HG03159 (cell line): ENCODE results near the gene HBG1.
"Not testable (repeated sequence)": the region's sequence is repeated elsewhere in the genome, so short reads cannot be mapped to it uniquely, and the experiment has no call there.

Source experiments
- ATAC-seq: cut with Tn5 transposase; IDR thresholded peaks from one replicate; pipeline ENCODE4 v1.9.1; 2021; ENCODE audit warnings: mild to moderate bottlenecking, moderate library complexity; ENCODE audit not compliant: unreplicated experiment

Gene HBG1

DNA sequence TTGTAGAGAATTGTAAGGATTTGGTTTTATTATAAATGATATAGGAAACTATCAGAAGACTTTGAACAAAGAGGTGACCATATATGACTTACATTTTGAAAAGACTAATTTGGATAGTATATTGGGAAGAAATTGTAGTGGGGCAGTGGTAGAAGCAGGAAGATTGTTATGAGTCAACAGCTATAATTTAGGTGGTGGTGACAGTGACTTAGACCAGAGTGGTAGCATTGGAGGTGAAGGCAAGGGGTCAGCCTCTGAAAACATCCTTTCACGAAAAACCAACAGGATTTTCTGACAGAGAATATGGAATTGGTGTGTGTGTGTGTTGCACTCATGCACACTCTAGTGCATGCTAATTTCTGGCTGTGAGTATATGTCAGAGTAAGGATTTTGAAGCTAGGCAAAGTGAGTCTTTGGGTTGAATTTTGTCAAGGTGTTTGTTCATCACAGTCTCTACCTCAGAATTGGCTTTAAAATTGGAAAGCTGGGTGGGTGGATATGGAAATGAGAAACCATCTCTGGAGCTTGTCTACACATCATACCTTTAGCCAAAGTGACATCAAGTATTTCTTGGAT is 28.2 kb upstream of the HBG1 start:
- ATAC-seq: peak; percentile 36

DNA sequence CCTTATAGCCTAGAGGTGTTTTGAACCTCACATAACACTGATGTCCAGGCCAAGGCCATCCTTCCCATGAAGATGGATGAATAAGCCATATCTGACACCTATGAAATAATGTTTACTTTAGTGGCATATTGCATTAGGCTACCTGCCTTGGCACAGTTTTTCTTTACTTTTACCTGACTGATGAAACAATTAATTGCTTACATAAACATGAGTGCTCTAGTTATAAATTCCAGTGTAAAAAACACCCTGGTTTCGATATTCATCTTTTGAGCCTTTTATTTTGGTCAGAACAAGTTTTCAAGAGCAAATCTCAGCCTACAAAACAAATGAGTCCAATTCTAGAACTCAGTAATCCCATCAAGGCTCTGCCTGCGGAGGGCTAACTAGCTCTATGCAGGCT is 27.0 kb upstream of the HBG1 start:
- no peak for ATAC-seq

DNA sequence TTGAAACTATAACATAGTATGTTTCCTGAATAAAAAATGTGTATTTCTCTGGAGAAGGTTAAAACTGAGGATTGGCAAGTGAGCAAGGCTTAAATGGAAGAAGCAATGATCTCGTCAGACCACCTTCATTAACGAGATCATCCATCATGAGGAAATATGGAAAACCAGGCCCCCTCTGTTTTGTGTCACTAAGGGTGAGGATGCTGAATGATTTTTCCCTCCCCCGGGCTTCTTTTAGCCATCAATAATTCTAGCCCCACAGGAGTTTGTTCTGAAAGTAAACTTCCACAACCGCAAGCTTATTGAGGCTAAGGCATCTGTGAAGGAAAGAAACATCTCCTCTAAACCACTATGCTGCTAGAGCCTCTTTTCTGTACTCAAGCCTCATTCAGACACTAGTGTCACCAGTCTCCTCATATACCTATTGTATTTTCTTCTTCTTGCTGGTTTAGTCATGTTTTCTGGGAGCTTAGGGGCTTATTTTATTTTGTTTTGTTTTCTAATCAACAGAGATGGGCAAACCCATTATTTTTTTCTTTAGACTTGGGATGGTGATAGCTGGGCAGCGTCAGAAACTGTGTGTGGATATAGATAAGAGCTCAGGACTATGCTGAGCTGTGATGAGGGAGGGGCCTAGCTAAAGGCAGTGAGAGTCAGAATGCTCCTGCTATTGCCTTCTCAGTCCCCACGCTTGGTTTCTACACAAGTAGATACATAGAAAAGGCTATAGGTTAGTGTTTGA is 25.9 kb upstream of the HBG1 start:
- ATAC-seq: no peak

DNA sequence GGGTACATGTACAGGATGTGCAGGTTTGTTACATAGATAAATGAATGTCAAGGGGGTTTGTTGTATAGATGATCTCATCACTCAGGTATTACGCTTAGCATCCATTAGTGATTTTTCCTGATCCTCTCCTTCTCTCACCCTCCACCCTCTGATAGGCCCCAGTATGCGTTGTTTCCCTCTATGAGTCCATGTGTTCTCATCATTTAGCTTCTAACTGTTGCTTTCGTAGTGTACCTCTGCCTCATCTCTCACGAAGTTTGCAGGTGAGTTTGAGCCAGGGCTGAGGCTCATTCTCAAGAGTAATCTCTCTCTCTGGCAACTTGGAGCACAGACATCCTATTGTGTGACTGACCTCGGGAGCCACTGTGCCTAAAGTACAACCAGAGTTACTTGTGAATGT is 24.7 kb upstream of the HBG1 start:
- ATAC-seq: no peak

DNA sequence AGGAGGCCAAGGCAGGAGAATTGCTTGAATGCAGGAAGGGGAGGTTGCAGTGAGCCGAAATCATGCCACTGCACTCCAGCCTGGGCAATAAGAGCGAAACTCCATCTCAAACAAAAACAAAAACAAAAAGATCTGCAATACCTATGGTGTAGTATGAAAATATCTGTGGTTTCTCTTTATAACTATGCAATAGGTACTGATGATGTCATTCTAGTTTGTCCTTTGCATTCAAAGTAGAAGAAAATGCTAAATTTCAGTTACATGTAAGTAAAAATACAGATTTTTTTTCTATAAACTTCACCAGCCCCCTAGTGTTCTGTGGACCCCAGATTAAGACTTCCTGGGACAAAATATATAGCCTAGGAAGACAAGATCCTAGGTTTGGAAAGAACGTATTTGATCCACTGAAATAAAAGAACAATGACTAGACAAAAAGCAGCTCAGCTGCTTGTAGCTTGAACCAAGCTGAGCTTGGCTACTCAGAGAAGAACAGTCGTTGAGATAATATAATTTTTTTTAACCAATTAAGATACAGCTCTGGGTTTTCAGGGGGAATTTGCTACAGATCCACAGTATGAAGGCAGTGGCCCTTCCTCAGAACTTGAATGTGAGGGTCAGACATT is 22.8 kb upstream of the HBG1 start:
- no peak for ATAC-seq

DNA sequence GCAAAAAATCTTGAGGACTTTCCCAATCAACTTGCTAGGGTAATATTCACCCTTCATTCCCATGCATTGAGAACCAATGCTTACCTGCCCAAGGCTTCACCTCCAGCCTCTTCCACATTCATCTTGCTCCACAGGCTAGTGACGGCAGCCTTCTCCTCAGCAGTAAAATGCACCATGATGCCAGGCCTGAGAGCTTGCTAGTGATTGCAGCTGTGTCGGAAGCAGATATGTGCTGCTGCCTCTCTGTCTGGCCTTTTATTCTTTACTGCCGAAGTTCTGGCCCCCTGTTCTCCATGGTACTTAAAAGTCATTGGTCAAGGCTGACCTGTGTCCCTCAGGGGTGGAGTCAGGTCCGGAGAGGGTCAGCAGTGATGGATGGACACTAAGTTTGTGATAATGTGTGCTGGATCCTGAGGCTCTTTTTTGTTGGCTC is 20.1 kb upstream of the HBG1 start, which contains the start of gene HBE1:
HBE1 (minus strand) TSS at position 231 of the 433 bp plus-strand sequence; CDS start at position 176, 55 bp downstream.
- no peak for ATAC-seq

DNA sequence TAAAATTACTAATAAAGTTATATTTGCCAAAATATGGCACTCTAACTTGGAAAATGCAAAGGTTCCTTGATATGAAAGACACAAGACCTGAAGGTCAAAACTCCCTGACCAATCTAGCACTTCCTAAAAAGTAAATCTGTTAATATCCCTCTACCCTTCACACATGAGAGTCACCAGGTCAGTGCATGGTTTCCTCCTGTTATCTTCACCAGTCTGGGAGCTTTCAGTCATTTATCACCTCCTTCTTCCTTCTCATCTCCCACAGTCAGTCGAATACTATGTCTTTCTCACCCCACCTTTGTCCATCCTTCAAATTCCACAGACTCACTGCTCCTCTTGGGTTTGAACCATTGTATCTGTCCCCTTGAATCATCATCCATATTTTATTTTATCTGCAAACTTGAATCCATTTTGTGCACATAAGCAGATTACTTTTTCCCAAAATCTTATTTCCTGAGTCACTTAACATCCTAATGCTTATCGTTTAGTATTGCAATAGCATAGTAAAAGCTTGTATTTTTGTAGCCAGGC is 17.4 kb upstream of the HBG1 start:
- ATAC-seq: no peak

DNA sequence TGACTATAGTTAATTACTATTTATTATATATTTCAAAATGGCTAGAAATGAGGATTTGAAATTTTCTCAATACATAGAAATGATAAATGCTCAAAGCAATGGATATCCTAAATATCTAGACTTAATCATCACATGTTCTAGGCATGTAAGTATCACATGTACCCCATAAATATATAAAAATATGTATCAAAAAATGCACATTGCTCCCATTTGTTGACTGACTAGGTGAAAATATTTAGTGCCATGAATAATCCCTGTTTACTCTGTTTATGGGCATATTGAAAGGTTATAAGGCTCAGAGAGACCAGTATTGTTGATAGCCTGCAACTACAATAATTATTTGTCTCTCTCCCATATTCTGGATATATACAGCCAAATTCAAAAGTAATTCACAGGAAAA is 17.0 kb upstream of the HBG1 start:
- ATAC-seq: no peak

DNA sequence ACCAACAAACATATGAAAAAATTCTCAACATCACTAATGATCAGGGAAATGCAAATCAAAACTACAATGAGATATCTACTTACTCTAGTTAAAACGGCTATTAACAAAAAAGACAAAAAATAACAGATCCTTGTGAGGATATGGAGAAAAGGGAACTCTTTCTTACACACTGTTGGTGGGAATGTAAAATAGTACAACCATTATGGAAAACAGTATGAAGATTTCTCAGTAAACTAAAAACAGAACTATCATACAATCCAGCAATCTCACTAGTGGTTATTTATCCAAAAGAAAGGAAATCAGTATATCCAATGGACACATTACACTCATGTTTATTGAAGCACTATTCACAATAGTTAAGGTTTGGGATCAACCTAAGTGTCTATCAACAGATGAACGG is 16.2 kb upstream of the HBG1 start:
- no peak for ATAC-seq

DNA sequence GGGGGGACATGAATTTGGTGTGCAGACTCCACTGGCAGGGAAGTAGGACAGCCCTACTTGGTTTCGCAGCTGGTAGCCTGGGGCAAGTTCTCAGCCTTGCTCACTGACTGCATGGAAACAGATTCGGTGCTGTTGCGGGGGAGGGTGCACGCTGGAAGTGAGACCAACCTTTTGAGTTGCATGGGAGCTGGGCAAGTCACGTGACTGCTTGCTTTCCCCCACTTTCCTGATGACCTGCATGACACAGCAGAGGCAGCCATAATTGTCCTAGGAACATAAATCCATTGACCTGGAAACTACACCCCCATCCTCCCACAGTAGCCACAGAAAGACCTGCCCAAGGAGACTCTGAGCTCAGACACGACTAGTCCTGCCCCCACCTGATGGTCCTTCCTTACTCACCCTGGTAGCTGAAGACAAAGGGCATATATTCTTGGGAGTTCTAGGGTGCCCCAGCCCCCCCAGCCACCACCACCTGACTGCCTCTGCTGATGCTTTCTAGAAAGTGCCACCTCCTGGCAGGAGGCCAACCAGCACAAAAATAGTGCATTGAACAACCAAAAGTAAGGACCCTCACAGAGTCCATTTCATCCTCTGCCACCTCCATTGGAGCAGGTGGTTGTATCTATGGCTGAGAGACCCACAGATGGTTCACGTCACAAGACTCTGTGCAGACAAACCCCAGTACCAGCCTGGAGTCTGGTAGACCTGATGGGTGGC is 9.0 kb upstream of the HBG1 start:
- ATAC-seq: no peak

DNA sequence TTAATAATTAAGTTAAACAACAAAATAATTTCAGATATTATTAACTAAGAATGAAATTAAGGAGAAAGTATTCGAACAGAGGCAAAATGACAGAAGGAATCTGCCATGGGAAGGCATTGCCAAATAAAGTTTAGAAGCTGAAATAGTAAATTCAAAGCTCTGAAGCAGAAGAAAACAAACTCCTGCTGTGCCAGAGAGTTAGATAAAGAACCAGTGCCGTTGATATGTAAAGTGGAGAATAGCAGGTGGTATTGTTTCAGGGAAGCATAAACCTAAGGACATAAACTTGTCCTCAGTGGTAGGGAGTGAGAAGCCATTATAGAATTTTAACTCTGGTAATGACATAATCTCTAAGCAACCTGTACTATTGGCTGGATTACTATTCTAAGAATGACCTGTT is 7.6 kb upstream of the HBG1 start:
- no peak for ATAC-seq

DNA sequence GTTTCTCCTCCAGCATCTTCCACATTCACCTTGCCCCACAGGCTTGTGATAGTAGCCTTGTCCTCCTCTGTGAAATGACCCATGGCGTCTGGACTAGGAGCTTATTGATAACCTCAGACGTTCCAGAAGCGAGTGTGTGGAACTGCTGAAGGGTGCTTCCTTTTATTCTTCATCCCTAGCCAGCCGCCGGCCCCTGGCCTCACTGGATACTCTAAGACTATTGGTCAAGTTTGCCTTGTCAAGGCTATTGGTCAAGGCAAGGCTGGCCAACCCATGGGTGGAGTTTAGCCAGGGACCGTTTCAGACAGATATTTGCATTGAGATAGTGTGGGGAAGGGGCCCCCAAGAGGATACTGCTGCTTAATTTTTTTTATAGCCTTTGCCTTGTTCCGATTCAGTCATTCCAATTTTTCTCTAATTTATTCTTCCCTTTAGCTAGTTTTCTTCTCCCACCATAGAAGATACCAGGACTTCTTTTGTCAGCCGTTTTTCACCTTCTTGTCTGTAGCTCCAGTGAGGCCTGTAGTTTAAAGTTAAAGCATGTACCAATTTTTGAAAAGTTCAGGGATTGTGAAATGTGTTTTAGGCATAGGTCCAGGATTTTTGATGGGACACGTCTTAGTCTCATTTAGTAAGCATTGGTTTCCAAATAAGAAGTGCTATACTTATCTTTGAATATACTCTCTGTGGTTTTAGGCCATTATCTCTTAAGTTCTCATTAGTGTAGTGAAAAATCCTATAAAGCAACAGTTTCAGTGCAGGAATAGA is 5.2 kb upstream of the HBG1 start, which contains the start of gene HBG2:
HBG2 (minus strand) TSS at position 136 of the 768 bp plus-strand sequence; CDS start at position 83, 53 bp downstream.
- ATAC-seq: not testable (repeated sequence)

DNA sequence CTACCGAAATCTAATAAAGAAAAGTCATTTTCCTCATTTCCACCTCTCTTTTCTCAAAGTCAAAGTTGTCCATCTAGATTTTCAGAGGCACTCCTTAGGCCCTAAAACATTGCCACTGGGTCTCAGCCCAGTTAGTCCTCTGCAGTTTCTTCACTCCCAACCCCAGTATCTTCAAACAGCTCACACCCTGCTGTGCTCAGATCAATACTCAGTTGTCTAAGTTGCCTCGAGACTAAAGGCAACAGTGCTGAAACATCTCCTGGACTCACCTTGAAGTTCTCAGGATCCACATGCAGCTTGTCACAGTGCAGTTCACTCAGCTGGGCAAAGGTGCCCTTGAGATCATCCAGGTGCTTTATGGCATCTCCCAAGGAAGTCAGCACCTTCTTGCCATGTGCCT is 4.4 kb upstream of the HBG1 start:
- not testable (repeated sequence) for ATAC-seq

DNA sequence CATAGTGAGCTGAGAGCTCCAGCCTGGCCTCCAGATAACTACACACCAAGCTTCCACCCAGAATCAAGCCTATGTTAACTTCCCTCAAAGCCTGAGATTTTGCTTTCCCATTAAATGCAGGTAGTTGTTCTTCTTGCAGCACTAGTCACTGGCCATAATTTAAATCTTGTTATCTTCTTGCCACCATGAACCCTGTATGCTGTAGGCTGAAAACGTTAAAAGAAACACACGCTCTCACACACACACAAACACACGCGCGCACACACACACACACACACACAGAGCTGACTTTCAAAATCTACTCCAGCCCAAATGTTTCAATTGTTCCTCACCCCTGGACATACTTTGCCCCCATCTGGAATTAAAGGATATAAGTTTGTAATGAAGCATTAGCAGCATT is 3.8 kb upstream of the HBG1 start:
- ATAC-seq: not testable (repeated sequence)

DNA sequence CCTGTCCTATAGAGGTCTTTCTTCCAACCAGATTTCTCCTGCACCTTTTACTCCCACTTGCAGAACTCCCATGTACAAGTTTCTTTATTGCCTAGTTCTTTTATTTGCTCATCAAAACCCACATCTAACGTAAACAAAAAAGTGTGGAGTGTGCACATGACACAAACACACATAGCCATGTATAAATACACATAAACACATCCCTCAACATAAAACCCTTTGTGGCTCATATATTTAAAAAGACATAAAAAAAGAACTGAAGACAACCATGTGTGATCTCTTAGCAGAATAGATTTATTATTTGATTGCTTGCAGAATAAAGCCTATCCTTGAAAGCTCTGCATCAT is 3.2 kb upstream of the HBG1 start:
- no peak for ATAC-seq

DNA sequence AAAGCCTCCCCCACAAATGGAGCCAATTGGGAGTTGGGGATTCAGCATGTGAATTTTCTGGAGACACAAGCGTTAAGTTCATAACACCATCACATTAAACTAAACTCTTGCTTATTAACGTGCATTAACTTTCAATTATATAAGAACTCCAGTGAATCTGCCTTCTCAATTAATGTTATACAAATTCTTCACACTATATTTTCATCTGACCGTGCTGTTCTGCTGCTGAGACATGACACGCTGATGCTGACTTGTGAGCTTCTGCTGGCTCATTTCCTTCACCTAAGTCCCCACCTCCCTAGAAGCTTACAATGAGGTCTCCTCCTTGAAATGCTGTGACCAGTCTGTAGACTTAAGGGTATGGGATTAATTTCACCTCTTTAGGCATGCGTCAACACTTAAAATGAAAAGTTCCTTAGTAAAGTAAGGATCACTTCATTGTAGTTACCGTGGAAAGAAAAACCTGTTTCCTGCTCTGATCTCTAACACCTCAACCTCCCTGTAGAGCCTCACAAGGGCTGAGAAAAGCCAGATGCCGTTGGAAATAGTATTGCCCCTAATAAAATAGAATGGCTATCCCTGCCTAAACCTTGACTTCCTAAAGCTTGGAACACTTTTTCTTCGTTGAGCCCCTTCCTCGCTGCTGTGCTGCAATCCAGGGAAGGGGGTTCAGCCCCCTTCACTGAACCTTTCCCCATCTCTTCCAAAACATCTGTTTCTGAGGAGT is 2.7 kb upstream of the HBG1 start:
- ATAC-seq: no peak

DNA sequence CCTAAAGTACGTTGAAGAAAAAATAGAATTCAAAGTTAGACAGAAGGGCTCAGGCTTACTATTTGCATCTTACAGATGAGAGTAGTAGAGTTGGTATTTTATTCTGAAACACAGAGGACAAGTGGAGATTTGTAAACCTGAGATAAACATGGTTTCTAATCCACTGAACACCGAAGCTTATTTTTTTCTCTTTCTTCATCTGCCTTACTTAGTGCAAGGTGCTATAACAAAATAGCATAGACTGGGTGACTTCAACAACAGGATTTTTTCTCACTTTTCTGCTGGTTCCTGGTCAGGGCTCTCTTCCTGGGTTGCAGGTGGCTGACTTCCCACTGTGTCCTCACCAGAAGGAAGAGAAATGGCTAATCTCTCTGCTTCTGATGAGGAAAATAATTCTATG is 2.1 kb upstream of the HBG1 start:
- ATAC-seq: no peak

DNA sequence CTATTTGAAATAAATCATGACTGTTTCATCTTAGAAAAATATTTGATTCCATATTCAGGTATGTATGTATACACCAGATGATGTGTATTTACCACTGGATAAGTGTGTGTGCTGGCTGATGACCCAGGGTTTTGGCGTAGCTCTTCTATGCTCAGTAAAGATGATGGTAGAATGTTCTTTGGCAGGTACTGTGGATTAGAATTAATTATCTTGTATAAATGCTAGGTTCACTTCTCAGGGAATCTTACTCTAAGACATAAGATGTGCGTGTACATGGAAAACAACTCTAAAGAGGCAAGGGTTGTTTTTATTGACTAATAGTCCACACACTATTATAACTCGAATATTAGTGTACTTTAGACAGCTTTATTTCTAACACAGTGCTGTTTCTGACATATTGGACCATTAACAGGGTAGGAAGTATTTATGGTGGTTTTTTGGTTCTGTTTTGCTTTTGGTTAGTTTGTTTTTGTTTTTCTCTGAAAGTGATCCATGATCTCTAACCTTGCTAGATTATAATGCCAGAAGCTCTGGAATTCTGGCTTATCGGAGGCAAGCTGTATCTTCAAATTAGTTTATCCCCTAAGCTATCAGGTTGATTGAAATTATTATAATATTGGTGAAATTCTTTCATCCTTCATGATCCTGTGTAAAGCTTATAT is 1.0 kb upstream of the HBG1 start:
- ATAC-seq: no peak

DNA sequence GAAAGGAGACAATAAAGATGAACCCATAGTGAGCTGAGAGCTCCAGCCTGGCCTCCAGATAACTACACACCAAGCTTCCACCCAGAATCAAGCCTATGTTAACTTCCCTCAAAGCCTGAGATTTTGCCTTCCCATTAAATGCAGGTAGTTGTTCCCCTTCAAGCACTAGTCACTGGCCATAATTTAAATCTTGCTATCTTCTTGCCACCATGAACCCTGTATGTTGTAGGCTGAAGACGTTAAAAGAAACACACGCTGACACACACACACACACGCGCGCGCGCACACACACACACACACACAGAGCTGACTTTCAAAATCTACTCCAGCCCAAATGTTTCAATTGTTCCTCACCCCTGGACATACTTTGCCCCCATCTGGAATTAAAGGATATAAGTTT is 1.2 kb downstream of the HBG1 start:
- not testable (repeated sequence) for ATAC-seq
